Measurements from ENCODE around the gene CLDN16. TPM values are rescaled to one million over a fixed set of nuclear protein-coding genes. Genes with fewer than 3 reads are reported as not detected.

The CLDN16 gene
- total RNA-seq, 3 donors from 2014 or later (not counting 1 experiment from before 2014, with no cell fraction given), result not detected

DNA sequence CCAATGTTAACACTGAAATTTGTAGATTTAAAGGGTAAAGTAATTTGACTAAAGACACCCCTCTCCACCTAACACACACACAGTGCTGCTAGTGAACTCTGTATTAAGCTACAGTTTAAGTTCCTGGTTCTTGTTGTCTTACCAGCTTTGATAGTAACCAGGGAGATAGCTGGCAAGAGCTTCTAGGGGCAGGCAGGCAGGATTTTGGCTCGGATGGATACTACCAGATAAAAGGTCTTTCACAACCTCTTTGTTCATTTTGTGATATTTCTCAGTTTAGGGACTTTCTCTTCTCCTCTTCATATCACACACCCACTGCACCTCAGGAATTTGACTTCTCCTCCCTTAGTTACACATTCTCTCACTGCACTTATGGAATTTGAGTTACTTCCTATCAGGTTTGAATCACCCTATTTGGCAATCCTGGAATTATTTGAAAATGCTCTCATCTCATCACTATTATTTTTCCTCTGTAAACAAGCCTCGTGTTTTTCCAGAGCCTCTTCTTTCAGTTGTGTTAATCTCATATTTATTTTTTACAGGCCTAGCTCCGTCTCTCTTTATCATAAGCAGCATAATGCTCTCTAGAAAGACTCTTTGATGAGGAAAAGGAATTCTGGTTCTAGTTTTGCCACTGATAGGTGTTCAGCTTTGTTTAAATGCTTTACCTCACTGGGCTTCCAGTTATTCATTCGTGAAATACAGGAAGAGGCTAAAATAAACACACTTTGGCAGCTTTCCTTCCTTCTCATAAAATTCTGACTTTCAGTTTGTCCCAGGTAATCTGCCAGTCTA lies 42.7 kb upstream of the CLDN16 start:
- no peak overlapping the region for H3K27ac ChIP-seq (ENCODE audit: low read length)

DNA sequence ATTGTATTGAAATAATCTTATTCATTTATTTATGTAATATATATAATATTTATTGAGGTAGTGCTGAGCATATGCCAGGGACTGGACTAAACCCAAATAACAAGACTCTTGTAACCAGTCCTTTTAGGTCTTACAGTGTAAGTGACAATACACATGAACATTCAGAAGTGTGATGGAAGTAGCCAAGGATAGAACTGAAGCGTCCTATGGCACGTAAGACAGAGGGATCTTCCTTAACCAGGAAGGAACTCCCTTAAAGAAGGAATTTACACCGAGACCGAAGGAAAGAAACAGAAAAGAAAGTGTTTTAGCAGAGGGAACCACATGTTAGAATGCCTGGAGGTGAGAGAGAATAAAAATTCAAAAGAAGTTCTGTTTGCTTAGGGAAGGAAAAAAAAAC lies 42.1 kb upstream of the CLDN16 start:
- no peak overlapping the region for H3K4me3 Mint-ChIP-seq
- TF ChIP-seq, protein P1, sequence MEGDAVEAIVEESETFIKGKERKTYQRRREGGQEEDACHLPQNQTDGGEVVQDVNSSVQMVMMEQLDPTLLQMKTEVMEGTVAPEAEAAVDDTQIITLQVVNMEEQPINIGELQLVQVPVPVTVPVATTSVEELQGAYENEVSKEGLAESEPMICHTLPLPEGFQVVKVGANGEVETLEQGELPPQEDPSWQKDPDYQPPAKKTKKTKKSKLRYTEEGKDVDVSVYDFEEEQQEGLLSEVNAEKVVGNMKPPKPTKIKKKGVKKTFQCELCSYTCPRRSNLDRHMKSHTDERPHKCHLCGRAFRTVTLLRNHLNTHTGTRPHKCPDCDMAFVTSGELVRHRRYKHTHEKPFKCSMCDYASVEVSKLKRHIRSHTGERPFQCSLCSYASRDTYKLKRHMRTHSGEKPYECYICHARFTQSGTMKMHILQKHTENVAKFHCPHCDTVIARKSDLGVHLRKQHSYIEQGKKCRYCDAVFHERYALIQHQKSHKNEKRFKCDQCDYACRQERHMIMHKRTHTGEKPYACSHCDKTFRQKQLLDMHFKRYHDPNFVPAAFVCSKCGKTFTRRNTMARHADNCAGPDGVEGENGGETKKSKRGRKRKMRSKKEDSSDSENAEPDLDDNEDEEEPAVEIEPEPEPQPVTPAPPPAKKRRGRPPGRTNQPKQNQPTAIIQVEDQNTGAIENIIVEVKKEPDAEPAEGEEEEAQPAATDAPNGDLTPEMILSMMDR (IDR thresholded peaks at IDR 0.05), result no peak
- peaks cover 6 to 12% of the 10 kb centered on the region in 2 donors for H3K9me3 Mint-ChIP-seq
- H3K27ac Mint-ChIP-seq, result no peak overlapping the region
- WGBS (ENCODE audit: insufficient coverage), result 89% methylated on average over 4 of the region's 4 CpGs
- no peaks in the 10 kb centered on the region for H3K4me1 Mint-ChIP-seq
- peaks cover 0 to 3% of the 10 kb centered on the region in 2 donors for H3K27me3 Mint-ChIP-seq (ENCODE audit: low read depth in 2 of 2)
- no peaks in the 10 kb centered on the region for H3K27me3 ChIP-seq (ENCODE audit: control insufficient read depth, insufficient read depth, low read length)
- DNase-seq (no peak), ATAC-seq (no peak)
- intact Hi-C loops (cut with micrococcal nuclease), result no loop called here
- H3K27ac ChIP-seq (ENCODE audit: low read length), result no peak overlapping the region
- no peaks in the 10 kb centered on the region for H3K36me3 Mint-ChIP-seq
- no peaks in the 10 kb centered on the region for H3K9me3 ChIP-seq (ENCODE audit: control insufficient read depth, insufficient read depth, low read length)
- no peak overlapping the region for H3K4me3 ChIP-seq (ENCODE audit: low read length)
- no peaks in the 10 kb centered on the region for H3K36me3 ChIP-seq (ENCODE audit: control insufficient read depth, insufficient read depth, low read length)
- no peaks in the 10 kb centered on the region for H3K4me1 ChIP-seq (ENCODE audit: control insufficient read depth, insufficient read depth, low read length)

More for the DNA sequence above, 42.7 kb upstream of the CLDN16 start:
- no peaks in the 10 kb centered on the region for H3K36me3 ChIP-seq (ENCODE audit: control insufficient read depth, insufficient read depth, low read length)
- ATAC-seq (no peak), DNase-seq (no peak)
- 52% methylated on average over 4 of the region's 4 CpGs for WGBS (ENCODE audit: insufficient coverage)
- intact Hi-C loops (cut with micrococcal nuclease), result no loop called here
- no peaks in the 10 kb centered on the region for H3K4me1 Mint-ChIP-seq
- peaks cover 7 to 12% of the 10 kb centered on the region in 2 donors for H3K9me3 Mint-ChIP-seq
- H3K27me3 Mint-ChIP-seq (ENCODE audit: low read depth in 2 of 2), result peaks cover 0 to 3% of the 10 kb centered on the region in 2 donors
- no peak overlapping the region for H3K27ac Mint-ChIP-seq
- TF ChIP-seq, protein P1 (IDR thresholded peaks at IDR 0.05), result no peak
- no peak overlapping the region for H3K4me3 Mint-ChIP-seq
- no peak overlapping the region for H3K4me3 ChIP-seq (ENCODE audit: low read length)
- H3K27me3 ChIP-seq (ENCODE audit: control insufficient read depth, insufficient read depth, low read length), result no peaks in the 10 kb centered on the region
- no peaks in the 10 kb centered on the region for H3K4me1 ChIP-seq (ENCODE audit: control insufficient read depth, insufficient read depth, low read length)
- H3K9me3 ChIP-seq (ENCODE audit: control insufficient read depth, insufficient read depth, low read length), result no peaks in the 10 kb centered on the region
- H3K36me3 Mint-ChIP-seq, result no peaks in the 10 kb centered on the region

DNA sequence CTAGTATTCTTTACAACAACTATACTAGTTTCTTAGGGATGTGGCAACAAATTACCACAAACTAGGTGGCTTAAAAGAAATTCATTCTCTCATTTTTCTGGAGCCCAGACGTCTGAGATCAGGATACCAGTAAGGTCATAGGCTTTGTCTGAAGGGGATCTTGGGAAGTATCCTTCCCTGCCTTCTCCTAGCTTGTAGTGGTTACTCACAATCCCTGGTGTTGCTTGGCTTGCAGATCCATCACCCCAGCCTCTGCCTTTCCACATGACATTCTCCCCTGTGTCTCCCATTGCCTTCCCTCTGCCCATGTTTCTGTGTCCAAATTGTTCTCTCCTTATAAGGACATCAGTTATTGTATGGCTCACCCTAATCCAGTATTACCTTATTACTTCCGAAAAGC lies 41.4 kb upstream of the CLDN16 start:
- no peaks in the 10 kb centered on the region for H3K4me1 Mint-ChIP-seq
- no peak for ATAC-seq
- H3K27ac Mint-ChIP-seq, result no peak overlapping the region
- Histone ChIP-seq H3K4me3 (ENCODE audit: low read length) (no peak overlapping the region), H3K27me3 (ENCODE audit: control insufficient read depth, insufficient read depth, low read length) (no peaks in the 10 kb centered on the region), H3K36me3 (ENCODE audit: control insufficient read depth, insufficient read depth, low read length) (no peaks in the 10 kb centered on the region), H3K4me1 (ENCODE audit: control insufficient read depth, insufficient read depth, low read length) (no peaks in the 10 kb centered on the region), H3K27ac (ENCODE audit: low read length) (no peak overlapping the region), H3K9me3 (ENCODE audit: control insufficient read depth, insufficient read depth, low read length) (no peaks in the 10 kb centered on the region)
- H3K36me3 Mint-ChIP-seq, result no peaks in the 10 kb centered on the region
- peaks cover 6 to 15% of the 10 kb centered on the region in 2 donors for H3K9me3 Mint-ChIP-seq
- H3K4me3 Mint-ChIP-seq, result no peak overlapping the region
- no peak for DNase-seq
- intact Hi-C loops (cut with micrococcal nuclease), result no loop called here
- TF ChIP-seq, protein P1 (IDR thresholded peaks at IDR 0.05), result no peak
- H3K27me3 Mint-ChIP-seq (ENCODE audit: low read depth in 2 of 2), result peaks cover 0 to 3% of the 10 kb centered on the region in 2 donors
- WGBS (ENCODE audit: insufficient coverage), result 83% methylated on average over 2 of the region's 2 CpGs
